ENCODE measurements around the gene EMX2.

GRCh38 chr10:117559712-117560111 is 17.2 kb downstream of the EMX2 start:
- no peak for TF ChIP-seq SUZ12 (IDR thresholded peaks at IDR 0.05; ENCODE audit: extremely low read depth, insufficient read depth, insufficient read length)
- no peak for TF ChIP-seq YY1 (IDR thresholded peaks at IDR 0.05; ENCODE audit: insufficient read depth, insufficient read length)
- no peak for TF ChIP-seq ZNF274 (IDR thresholded peaks at IDR 0.05; ENCODE audit: low read depth, low read length)

Data from NT2/D1 (cell line).